GM19328 (cell line): Measurements from ENCODE around the gene EHMT1.
"Not testable (repeated sequence)": the region's sequence is repeated elsewhere in the genome, so short reads cannot be mapped to it uniquely, and the experiment has no call there.

ENCODE experiments used
- ATAC-seq: cut with Tn5 transposase; IDR thresholded peaks from one replicate; pipeline ENCODE4 v1.9.1; 2021; ENCODE audit warnings: mild to moderate bottlenecking, moderate library complexity; ENCODE audit not compliant: unreplicated experiment

The EHMT1 gene

DNA sequence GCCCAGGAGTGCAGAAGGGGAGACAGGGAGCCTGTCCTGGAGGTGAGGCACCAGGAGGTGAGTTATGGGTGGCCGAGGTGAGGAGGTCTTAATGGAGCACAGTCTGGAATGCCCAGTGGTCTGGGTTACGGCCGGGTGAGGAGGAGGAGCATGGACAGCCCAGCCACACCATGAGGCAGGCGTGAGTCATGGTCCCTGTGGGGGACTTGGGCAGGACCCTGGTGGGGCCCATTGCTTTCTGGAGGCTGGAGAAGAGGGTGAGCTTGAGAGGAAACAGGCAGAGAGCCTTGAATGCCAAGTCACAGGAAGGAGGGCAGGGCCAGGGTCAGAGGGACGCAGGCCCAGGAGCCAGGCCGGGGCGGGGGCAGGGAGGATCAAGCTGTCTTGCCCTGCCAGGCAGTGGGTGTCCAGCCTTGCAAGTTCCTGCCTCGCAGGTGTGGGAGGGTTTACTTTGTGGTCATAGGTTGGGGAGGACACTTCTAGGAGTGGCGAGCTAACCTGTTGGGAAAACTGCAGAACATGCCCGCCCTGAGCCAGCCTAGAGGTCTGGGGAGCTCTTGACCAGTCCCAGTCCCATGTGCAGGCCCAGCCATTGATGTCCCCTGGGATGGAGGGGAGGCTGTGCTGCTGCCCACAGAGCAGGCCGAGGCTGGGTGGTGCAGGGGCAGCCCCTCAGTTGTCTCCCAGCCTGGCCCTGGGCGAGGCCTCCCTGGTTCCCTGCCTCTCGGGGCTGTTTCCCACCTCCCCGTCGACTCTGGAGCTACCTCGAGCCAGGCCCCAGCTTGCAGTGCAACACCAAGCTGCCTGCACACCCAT lies 261.6 kb downstream of the EHMT1 start:
- no peak for ATAC-seq

DNA sequence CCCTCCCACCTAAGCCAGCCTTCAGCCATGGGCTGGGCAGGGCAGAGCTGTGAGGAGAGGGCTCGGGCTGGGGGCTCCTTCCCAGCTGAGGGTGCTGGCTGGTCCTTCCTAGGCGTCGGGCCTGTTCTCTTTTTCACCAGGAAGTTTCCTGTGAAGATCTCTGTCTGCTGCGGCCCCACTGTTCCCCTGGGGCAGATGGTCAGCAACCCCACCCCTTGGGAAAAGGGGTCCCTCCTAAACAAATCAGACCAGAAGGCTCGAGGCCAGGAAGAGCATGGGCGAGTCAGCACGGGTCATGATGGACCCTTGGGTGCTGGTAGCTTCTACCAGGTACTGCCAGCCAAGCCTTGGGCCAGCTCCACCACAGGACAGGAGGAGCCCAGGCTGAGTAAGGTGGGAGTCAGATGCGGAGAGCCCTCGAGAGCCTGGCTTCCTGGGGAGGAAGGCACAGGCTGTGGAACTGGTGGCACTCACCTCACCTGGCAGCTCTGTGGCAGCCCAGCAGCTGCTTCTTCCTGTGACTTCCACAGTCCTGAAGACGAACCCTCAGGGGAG lies 262.2 kb downstream of the EHMT1 start:
- no peak for ATAC-seq

DNA sequence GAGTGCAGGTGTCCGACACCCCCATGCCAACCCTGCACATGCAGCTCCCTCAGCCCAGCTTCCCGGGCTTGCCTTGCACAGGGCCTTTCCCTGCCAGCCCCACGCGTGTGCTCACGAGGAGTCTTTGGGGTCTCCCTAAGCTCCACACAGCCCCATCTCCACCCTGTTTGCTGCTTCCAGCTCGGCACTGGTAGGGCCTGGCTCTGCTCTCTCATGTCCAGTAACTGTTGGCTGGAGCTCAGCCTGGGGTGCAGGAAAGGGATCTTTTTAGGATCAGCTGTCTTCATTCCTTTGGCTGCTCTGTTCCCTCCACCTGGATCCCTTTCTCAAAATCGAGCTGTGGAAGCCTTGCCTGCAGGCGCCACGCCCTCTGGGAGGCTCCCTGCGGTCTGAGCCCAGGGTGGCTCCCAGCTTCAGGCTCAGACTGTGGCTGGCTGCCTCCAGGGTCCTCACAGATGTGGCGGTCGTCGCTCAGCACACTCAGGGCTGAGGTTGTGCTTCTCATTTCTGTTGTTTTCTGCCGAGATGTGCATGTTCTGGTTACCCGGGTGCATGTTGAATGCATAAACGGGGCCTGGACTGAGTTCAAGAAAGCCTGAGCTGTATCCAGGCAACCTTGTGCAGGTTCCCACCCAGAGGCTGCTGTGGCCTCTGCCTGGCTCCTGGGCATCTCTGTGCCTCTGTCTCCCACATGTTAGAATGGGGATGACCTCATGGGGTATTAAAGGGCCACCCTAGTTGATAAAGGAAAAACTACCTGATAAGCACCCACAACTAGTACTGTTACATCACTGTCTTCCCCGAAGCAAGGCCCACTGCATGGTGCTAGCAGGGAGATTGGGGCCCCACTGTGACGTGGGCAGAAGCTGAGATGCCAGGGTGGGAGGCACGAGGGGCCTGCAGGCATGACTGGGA lies 263.0 kb downstream of the EHMT1 start:
- ATAC-seq, result no peak

DNA sequence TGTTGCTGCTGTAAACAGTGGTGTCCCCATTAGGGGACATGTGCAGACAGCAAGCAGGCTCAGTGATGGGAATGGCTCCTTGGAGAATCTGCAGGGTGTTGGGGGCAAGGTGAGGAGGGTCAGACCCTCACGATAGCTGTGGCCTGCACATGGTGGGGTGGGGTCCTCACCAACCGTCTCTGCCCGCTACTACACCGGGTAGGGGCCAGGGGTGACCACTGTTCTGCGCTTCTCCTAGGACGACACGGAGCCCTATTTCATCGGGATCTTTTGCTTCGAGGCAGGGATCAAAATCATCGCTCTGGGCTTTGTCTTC lies 263.7 kb downstream of the EHMT1 start:
- no peak for ATAC-seq

DNA sequence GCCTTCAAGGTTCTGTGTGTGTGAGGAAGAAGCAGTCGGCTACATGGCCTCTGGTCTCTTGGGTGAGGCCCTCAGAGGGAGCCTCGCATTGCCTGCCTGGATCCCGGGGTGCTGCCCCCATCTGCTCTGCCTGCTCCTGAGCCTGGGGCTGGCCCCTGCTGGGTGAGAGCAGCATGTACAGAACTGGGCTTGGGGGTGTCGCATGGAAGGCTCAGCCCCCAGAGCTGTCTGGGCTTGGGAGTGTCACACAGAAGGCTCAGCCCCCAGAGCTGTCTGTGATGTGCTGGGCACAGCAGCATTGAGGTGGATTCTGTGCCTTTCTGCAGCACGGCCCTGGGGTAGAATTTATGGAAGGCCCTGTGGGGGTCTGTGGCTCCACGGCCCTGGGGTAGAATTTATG lies 265.2 kb downstream of the EHMT1 start:
- ATAC-seq, result not testable (repeated sequence)

DNA sequence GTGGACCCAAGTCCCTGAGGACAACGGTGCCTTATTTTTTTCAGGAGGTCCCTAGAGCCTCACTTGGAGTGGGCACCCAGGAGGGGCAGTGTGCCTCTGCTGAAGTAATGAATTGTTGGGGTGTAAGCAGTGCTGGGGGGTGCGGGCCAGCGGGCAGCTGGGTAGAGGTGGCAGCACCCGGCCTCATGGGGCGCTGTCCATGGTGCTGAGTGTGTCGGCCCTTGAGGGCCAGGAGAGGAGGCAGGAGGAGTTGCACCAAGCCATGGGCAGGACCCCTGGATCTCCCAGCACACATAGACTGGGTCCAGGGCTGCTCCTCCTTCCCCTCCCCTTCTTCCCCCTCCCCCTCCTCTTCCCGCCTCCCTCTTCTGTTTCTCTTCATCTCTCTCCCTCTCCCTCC lies 265.7 kb downstream of the EHMT1 start:
- not testable (repeated sequence) for ATAC-seq

DNA sequence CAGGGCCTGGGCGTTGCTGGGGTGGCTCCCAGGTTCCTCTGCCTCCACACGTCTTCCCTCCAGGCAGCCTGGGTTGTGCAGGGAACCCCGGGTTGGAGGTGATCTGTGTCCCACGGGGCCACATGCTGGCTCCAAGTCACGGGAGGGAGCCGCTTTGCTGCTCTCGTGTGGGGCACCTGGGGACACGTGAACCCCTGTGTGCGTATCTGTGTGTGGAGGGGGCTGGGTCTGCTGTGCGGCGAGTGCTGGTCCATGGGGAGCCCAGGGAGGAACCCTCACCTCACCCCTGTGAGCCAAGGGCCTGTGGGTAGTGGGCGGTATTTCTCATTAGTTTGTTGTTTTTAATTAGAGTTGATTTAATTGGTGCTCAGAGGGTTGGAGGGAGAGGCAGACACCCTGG lies 266.3 kb downstream of the EHMT1 start:
- ATAC-seq, result not testable (repeated sequence)
